K562 (cell line): ENCODE data around the gene FASLG. TPM values are rescaled to one million over a fixed set of nuclear protein-coding genes. Genes with fewer than 3 reads are reported as not detected.

Source experiments
- ASH1L ChIP-seq: fragments of 450-650 bp; IDR thresholded peaks from 2 replicates; pipeline ENCODE4 v1.6.1; 2018; ENCODE audit warnings: borderline replicate concordance, mild to moderate bottlenecking, low read depth; ENCODE audit not compliant: partially characterized antibody
- CTBP1 ChIP-seq: fragments of 450-650 bp; IDR thresholded peaks from 2 replicates; pipeline ENCODE4 v1.6.1; 2016; ENCODE audit warnings: borderline replicate concordance
- DIDO1 ChIP-seq: fragments of 450-650 bp; IDR thresholded peaks from 2 replicates; pipeline ENCODE4 v1.6.1; 2016; ENCODE audit warnings: low read depth, missing biosample characterization, missing genetic modification characterization
- DNMT1 ChIP-seq: fragments of 450-650 bp; IDR thresholded peaks from 2 replicates; pipeline ENCODE4 v1.6.1; 2016; ENCODE audit warnings: antibody characterized with exemption, mild to moderate bottlenecking
- HCFC1 ChIP-seq: IDR thresholded peaks from 2 replicates; pipeline ENCODE4 v1.6.1; 2012; ENCODE audit warnings: low read depth, low read length, improper control_type of control experiment
- KAT8 ChIP-seq: fragments of 450-650 bp; IDR thresholded peaks from 2 replicates; pipeline ENCODE4 v1.6.1; 2016; ENCODE audit warnings: low read depth, mild to moderate bottlenecking
- MCM3 ChIP-seq: fragments of 450-650 bp; IDR thresholded peaks from 2 replicates; pipeline ENCODE4 v1.6.1; 2016
- MYC ChIP-seq, 2 experiments: fragments of 250-450 bp in 1 of 2; sonication (Bioruptor Pico) in 1 of 2; IDR thresholded peaks; 2 replicates each; pipeline versions ENCODE4 v1.5.1 to v1.6.1; 2012 to 2021; ENCODE audit warnings: low read depth in 2 of 2, borderline replicate concordance in 1 of 2, improper control_type of control experiment in 1 of 2, low read length in 1 of 2, mild to moderate bottlenecking in 1 of 2, moderate library complexity in 1 of 2
- MYNN ChIP-seq, 2 experiments: sonication (generic); formaldehyde crosslinking in 1 of 2; IDR thresholded peaks; 2 replicates each; pipeline versions ENCODE4 v1.5.0 to v1.6.1; 2016 to 2020; ENCODE audit warnings: antibody characterized with exemption in 1 of 2, missing genetic modification reagents in 1 of 2
- RBM17 ChIP-seq: fragments of 200-400 bp; formaldehyde crosslinking; IDR thresholded peaks from 2 replicates; pipeline ENCODE4 v1.6.1; 2017; ENCODE audit warnings: low read depth, mild to moderate bottlenecking, low read length, borderline replicate concordance
- SAFB2 ChIP-seq: fragments of 200-400 bp; formaldehyde crosslinking; IDR thresholded peaks from 2 replicates; pipeline ENCODE4 v1.6.1; 2018; ENCODE audit warnings: borderline replicate concordance, low read length, low read depth, moderate library complexity; ENCODE audit not compliant: severe bottlenecking
- SMARCC2 ChIP-seq: fragments of 450-650 bp; IDR thresholded peaks from 2 replicates; pipeline ENCODE4 v1.6.1; 2017; ENCODE audit warnings: antibody characterized with exemption, moderate library complexity, mild to moderate bottlenecking, low read depth
- ZBTB11 ChIP-seq, 3 experiments: fragments of 200-800 bp in 1 of 3; fragments of 250-450 bp in 1 of 3; fragments of 450-650 bp in 1 of 3; sonication (Bioruptor Pico) in 1 of 3; sonication (Bioruptor generic) in 1 of 3; formaldehyde crosslinking in 1 of 3; IDR thresholded peaks; 2 replicates each; pipeline versions ENCODE4 v1.6.1 to v1.8.0; 2016 to 2022; ENCODE audit warnings: mild to moderate bottlenecking in 2 of 3, missing genetic modification characterization in 2 of 3, missing compliant biosample characterization in 1 of 3, moderate library complexity in 1 of 3
- ZC3H8 ChIP-seq: fragments of 450-650 bp; IDR thresholded peaks from 2 replicates; pipeline ENCODE4 v1.6.1; 2017
- ZFP1 ChIP-seq: fragments of 450-650 bp; formaldehyde crosslinking; IDR thresholded peaks from 2 replicates; pipeline ENCODE4 v1.4.0; 2020; ENCODE audit warnings: mild to moderate bottlenecking, mixed read lengths
- ZNF212 ChIP-seq: fragments of 450-650 bp; formaldehyde crosslinking; IDR thresholded peaks from 2 replicates; pipeline ENCODE4 v1.4.0; 2020; ENCODE audit warnings: mild to moderate bottlenecking
- polyA plus RNA-seq, 8 experiments: library from polyadenylated mRNA; depleted of rRNA in 4 of 8; stranded (reverse) in 5 of 8; unstranded in 3 of 8; fragments of >200 nt; fragmentation: Nextera tagmentation in 2 of 8; fragmentation: Illumina TruSeq in 1 of 8; extraction: Ambion mirVana in 2 of 8; extraction: Trizol in 1 of 8; gene quantifications; 2 replicates each; pipeline versions ENCODE4 v1.2.1 to v1.2.3, GENCODE V29; 2011 to 2014; ENCODE audit warnings: inconsistent platforms in 1 of 8, missing spikeins in 1 of 8
- total RNA-seq, 7 experiments: library from RNA; depleted of rRNA in 6 of 7; stranded (reverse); fragments of >200 nt in 6 of 7; fragmentation: Illumina TruSeq in 2 of 7; extraction: Trizol in 2 of 7; gene quantifications; 2 replicates each; pipeline versions ENCODE4 v1.2.1 to v1.2.3, GENCODE V29; 2011 to 2021; ENCODE audit warnings: low replicate concordance in 1 of 7
- TF ChIP-seq, protein P1 (sequence below): fragments of 450-650 bp; IDR thresholded peaks from 2 replicates; pipeline ENCODE4 v1.6.1; 2018; ENCODE audit warnings: mild to moderate bottlenecking, low read depth; ENCODE audit not compliant: partially characterized antibody
- TF ChIP-seq, protein P2 (sequence below): sonication (generic); formaldehyde crosslinking; IDR thresholded peaks from 2 replicates; pipeline ENCODE4 v1.8.0; 2022; ENCODE audit warnings: mild to moderate bottlenecking, missing genetic modification reagents
- TF ChIP-seq, protein P3 (sequence below): fragments of 250-450 bp; sonication (Bioruptor Pico); IDR thresholded peaks from 2 replicates; pipeline ENCODE4 v1.4.0; 2020

The FASLG gene
- total and polyA plus RNA-seq, 9 of the 15 experiments (the other 6 are each of a cell fraction or from before 2014, with no cell fraction given): not detected

DNA sequence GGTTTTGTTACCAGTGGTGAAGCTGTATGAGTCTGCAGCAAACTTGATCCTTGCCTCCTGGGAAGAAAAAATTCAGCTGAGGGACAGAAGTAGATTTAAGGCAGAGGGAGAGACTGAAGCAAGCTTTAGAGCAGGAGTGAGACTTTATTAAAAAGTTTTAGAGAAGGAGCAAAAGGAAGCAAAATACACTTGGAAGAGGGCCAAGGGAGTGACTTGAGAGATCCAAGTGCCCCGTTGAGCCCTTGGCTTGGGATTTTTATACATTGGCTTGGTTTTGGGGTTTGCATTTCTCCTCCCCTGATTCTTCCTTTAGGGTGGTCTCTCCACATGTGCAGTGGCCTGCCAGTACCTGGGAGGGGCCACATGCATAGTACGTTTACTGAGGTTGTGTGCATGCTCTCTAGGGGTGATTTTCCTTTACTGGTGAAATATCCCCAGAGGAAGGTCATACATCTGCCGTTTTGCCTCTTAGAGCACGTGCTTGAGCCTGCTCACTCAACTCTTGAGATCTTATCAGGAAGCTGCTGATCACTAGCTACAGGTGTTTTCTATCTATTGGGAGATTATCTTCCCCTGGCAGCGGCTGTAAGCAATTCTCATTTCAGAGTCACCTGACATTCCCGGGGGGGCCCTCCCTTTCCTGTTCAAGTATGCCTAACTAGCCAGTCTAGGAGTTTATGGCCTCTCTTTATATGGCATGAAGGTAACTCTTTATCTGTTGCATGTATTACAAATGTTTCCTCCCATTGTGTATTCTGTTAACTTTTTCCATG, 20.3 kb downstream of the FASLG start (continued):
- TF ChIP-seq, protein P1, sequence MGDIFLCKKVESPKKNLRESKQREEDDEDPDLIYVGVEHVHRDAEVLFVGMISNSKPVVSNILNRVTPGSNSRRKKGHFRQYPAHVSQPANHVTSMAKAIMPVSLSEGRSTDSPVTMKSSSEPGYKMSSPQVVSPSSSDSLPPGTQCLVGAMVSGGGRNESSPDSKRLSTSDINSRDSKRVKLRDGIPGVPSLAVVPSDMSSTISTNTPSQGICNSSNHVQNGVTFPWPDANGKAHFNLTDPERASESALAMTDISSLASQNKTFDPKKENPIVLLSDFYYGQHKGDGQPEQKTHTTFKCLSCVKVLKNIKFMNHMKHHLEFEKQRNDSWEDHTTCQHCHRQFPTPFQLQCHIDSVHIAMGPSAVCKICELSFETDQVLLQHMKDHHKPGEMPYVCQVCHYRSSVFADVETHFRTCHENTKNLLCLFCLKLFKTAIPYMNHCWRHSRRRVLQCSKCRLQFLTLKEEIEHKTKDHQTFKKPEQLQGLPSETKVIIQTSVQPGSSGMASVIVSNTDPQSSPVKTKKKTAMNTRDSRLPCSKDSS: no peak
- TF ChIP-seq SAFB2: no peak
- TF ChIP-seq HCFC1: no peak
- TF ChIP-seq ZFP1 (CRISPR knock-in tag): no peak
- TF ChIP-seq DIDO1 (tag): no peak
- no peak for TF ChIP-seq CTBP1
- no peak for TF ChIP-seq DNMT1
- TF ChIP-seq, protein P2, sequence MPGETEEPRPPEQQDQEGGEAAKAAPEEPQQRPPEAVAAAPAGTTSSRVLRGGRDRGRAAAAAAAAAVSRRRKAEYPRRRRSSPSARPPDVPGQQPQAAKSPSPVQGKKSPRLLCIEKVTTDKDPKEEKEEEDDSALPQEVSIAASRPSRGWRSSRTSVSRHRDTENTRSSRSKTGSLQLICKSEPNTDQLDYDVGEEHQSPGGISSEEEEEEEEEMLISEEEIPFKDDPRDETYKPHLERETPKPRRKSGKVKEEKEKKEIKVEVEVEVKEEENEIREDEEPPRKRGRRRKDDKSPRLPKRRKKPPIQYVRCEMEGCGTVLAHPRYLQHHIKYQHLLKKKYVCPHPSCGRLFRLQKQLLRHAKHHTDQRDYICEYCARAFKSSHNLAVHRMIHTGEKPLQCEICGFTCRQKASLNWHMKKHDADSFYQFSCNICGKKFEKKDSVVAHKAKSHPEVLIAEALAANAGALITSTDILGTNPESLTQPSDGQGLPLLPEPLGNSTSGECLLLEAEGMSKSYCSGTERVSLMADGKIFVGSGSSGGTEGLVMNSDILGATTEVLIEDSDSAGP (CRISPR knock-in tag): no peak
- no peak for TF ChIP-seq MCM3
- no peak for TF ChIP-seq ZC3H8
- no peak for TF ChIP-seq ASH1L
- no peak for TF ChIP-seq ZNF212
- 0 out of 2 replicates have a peak, but pooled peaks have one; percentile 19 for TF ChIP-seq MYC (IDR thresholded peaks at IDR 0.05; ENCODE audit: low read depth, low read length)
- TF ChIP-seq MYC (CRISPR knock-in tag; IDR thresholded peaks at IDR 0.05; ENCODE audit: borderline replicate concordance, low read depth): no peak
- TF ChIP-seq, protein P3, sequence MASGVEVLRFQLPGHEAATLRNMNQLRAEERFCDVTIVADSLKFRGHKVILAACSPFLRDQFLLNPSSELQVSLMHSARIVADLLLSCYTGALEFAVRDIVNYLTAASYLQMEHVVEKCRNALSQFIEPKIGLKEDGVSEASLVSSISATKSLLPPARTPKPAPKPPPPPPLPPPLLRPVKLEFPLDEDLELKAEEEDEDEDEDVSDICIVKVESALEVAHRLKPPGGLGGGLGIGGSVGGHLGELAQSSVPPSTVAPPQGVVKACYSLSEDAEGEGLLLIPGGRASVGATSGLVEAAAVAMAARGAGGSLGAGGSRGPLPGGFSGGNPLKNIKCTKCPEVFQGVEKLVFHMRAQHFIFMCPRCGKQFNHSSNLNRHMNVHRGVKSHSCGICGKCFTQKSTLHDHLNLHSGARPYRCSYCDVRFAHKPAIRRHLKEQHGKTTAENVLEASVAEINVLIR: no peak
- no peak for TF ChIP-seq SMARCC2
- TF ChIP-seq KAT8: no peak
- no peak for TF ChIP-seq MYNN (IDR thresholded peaks at IDR 0.05)
- no peak for TF ChIP-seq MYNN (CRISPR knock-in tag; IDR thresholded peaks at IDR 0.05)
- TF ChIP-seq RBM17: no peak
- no peak for TF ChIP-seq ZBTB11 (CRISPR knock-in tag; IDR thresholded peaks at IDR 0.05)
